ENCODE data around the gene PGA4. TPM values are rescaled to one million over a fixed set of nuclear protein-coding genes. Genes with fewer than 3 reads are reported as not detected.
"Not testable (repeated sequence)": the region's sequence is repeated elsewhere in the genome, so short reads cannot be mapped to it uniquely, and the experiment has no call there.

PGA4 gene
- total RNA-seq (2014; rRNA removed; shearing (Covaris generic)) (3.7 TPM in 1 of 2 replicates, not detected in the other), polyA plus RNA-seq (2016; fragmentation: Nextera tagmentation; extraction: Ambion mirVana) (0.19 and 0.81 TPM in 2 replicates)
- long read RNA-seq, partial matches to known transcripts, result 0 of 1 reads
- long read RNA-seq, other reads (novel, unspliced or antisense), result 0 of 1 reads

DNA sequence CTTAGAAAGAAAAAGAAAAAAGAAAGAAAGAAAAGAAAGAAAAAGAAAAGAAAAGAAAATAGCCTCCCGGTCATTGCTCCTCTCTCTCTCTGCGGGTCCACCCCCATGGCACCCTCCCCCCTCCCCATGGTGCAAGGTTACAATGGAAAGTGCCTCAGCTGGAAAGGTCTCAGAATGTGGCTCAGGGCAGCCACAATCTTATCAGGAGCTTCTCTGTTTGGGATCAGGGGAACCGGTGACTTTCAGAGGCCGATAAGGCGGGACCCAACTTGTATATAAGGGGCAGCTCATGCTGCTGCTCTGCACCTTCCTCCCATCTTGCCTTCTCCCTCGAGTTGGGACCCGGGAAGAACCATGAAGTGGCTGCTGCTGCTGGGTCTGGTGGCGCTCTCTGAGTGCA is at the start of gene PGA4:
Gene PGA4, plus strand, starts transcription at position 301 of the 400 bp plus-strand sequence. Its CDS starts 54 bp downstream, at position 355.
- not testable (repeated sequence) for H4K20me1 ChIP-seq (replicated peaks; ENCODE audit: insufficient read depth); H3K4me3 ChIP-seq; H3K79me2 ChIP-seq (replicated peaks; ENCODE audit: insufficient read depth); H3K36me3 ChIP-seq (ENCODE audit: insufficient read depth); H3K4me1 Mint-ChIP-seq; H3K36me3 Mint-ChIP-seq (ENCODE audit: low read depth); H3K27ac ChIP-seq (ENCODE audit: low read depth); H3F3A ChIP-seq (replicated peaks; ENCODE audit: low read depth); H3K27me3 ChIP-seq (ENCODE audit: insufficient read depth); DNase-seq (ENCODE audit: low spot score); H3K9me2 ChIP-seq (ENCODE audit: insufficient read depth); H2AFZ ChIP-seq; H3K4me1 ChIP-seq (ENCODE audit: insufficient read depth); H3K4me3 Mint-ChIP-seq; H3K9me3 Mint-ChIP-seq; H3K27me3 Mint-ChIP-seq (ENCODE audit: insufficient read depth, low read depth, poor library complexity); H3K4me2 ChIP-seq; H3K27ac Mint-ChIP-seq
- ATAC-seq, result peak; percentile 68

DNA sequence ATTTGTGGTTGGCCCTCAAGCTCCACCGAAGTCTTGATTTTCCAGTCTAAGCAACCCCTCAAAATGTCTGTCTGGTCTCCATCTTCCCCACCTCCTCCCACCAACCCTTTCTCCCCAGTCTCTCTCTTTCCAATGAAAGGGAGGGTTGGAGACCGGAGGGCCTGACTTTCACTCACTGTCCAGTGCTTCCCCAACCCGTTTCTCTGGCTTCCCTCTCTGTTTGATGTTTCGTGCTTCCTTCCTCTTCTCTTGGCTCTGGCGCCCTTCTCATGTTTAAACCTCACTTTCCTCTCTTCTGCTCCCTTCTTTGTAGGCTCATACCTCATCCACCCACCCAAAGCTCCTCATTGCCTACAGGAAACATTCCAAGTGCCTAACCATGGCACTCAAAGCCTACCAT is 49.8 kb upstream of the PGA4 start:
- Histone ChIP-seq H2AFZ (no peak overlapping the region), H3K27ac (ENCODE audit: low read depth) (no peak overlapping the region), H3K27me3 (ENCODE audit: insufficient read depth) (no peaks in the 10 kb centered on the region), H3K79me2 (replicated peaks; ENCODE audit: insufficient read depth) (no peaks in the 10 kb centered on the region), H3K9me2 (ENCODE audit: insufficient read depth) (peaks cover 4% of the 10 kb centered on the region; the same call in 1 of the 2 replicates), H3K4me1 (ENCODE audit: insufficient read depth) (no peaks in the 10 kb centered on the region), H4K20me1 (replicated peaks; ENCODE audit: insufficient read depth) (no peaks in the 10 kb centered on the region), H3K4me2 (no peak overlapping the region), H3F3A (replicated peaks; ENCODE audit: low read depth) (no peaks in the 10 kb centered on the region), H3K36me3 (ENCODE audit: insufficient read depth) (no peaks in the 10 kb centered on the region), H3K4me3 (no peak overlapping the region)
- H3K4me1 Mint-ChIP-seq, result no peaks in the 10 kb centered on the region; the same call in 2 of the 3 replicates
- H3K27me3 Mint-ChIP-seq (ENCODE audit: insufficient read depth, low read depth, poor library complexity), result peaks cover 15% of the 10 kb centered on the region
- no peak for TF ChIP-seq JUNB (IDR thresholded peaks at IDR 0.05; ENCODE audit: unreplicated experiment)
- no peak for TF ChIP-seq POLR2AphosphoS5 (IDR thresholded peaks at IDR 0.05; ENCODE audit: low read depth)
- TF ChIP-seq, protein P1, sequence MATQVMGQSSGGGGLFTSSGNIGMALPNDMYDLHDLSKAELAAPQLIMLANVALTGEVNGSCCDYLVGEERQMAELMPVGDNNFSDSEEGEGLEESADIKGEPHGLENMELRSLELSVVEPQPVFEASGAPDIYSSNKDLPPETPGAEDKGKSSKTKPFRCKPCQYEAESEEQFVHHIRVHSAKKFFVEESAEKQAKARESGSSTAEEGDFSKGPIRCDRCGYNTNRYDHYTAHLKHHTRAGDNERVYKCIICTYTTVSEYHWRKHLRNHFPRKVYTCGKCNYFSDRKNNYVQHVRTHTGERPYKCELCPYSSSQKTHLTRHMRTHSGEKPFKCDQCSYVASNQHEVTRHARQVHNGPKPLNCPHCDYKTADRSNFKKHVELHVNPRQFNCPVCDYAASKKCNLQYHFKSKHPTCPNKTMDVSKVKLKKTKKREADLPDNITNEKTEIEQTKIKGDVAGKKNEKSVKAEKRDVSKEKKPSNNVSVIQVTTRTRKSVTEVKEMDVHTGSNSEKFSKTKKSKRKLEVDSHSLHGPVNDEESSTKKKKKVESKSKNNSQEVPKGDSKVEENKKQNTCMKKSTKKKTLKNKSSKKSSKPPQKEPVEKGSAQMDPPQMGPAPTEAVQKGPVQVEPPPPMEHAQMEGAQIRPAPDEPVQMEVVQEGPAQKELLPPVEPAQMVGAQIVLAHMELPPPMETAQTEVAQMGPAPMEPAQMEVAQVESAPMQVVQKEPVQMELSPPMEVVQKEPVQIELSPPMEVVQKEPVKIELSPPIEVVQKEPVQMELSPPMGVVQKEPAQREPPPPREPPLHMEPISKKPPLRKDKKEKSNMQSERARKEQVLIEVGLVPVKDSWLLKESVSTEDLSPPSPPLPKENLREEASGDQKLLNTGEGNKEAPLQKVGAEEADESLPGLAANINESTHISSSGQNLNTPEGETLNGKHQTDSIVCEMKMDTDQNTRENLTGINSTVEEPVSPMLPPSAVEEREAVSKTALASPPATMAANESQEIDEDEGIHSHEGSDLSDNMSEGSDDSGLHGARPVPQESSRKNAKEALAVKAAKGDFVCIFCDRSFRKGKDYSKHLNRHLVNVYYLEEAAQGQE (IDR thresholded peaks at IDR 0.05; ENCODE audit: unreplicated experiment), result no peak
- TF ChIP-seq CREB1 (CRISPR knock-in tag; IDR thresholded peaks at IDR 0.05; ENCODE audit: low read depth), result no peak
- TF ChIP-seq NANOG (IDR thresholded peaks at IDR 0.05; ENCODE audit: borderline replicate concordance), result no peak
- TF ChIP-seq, protein P2, sequence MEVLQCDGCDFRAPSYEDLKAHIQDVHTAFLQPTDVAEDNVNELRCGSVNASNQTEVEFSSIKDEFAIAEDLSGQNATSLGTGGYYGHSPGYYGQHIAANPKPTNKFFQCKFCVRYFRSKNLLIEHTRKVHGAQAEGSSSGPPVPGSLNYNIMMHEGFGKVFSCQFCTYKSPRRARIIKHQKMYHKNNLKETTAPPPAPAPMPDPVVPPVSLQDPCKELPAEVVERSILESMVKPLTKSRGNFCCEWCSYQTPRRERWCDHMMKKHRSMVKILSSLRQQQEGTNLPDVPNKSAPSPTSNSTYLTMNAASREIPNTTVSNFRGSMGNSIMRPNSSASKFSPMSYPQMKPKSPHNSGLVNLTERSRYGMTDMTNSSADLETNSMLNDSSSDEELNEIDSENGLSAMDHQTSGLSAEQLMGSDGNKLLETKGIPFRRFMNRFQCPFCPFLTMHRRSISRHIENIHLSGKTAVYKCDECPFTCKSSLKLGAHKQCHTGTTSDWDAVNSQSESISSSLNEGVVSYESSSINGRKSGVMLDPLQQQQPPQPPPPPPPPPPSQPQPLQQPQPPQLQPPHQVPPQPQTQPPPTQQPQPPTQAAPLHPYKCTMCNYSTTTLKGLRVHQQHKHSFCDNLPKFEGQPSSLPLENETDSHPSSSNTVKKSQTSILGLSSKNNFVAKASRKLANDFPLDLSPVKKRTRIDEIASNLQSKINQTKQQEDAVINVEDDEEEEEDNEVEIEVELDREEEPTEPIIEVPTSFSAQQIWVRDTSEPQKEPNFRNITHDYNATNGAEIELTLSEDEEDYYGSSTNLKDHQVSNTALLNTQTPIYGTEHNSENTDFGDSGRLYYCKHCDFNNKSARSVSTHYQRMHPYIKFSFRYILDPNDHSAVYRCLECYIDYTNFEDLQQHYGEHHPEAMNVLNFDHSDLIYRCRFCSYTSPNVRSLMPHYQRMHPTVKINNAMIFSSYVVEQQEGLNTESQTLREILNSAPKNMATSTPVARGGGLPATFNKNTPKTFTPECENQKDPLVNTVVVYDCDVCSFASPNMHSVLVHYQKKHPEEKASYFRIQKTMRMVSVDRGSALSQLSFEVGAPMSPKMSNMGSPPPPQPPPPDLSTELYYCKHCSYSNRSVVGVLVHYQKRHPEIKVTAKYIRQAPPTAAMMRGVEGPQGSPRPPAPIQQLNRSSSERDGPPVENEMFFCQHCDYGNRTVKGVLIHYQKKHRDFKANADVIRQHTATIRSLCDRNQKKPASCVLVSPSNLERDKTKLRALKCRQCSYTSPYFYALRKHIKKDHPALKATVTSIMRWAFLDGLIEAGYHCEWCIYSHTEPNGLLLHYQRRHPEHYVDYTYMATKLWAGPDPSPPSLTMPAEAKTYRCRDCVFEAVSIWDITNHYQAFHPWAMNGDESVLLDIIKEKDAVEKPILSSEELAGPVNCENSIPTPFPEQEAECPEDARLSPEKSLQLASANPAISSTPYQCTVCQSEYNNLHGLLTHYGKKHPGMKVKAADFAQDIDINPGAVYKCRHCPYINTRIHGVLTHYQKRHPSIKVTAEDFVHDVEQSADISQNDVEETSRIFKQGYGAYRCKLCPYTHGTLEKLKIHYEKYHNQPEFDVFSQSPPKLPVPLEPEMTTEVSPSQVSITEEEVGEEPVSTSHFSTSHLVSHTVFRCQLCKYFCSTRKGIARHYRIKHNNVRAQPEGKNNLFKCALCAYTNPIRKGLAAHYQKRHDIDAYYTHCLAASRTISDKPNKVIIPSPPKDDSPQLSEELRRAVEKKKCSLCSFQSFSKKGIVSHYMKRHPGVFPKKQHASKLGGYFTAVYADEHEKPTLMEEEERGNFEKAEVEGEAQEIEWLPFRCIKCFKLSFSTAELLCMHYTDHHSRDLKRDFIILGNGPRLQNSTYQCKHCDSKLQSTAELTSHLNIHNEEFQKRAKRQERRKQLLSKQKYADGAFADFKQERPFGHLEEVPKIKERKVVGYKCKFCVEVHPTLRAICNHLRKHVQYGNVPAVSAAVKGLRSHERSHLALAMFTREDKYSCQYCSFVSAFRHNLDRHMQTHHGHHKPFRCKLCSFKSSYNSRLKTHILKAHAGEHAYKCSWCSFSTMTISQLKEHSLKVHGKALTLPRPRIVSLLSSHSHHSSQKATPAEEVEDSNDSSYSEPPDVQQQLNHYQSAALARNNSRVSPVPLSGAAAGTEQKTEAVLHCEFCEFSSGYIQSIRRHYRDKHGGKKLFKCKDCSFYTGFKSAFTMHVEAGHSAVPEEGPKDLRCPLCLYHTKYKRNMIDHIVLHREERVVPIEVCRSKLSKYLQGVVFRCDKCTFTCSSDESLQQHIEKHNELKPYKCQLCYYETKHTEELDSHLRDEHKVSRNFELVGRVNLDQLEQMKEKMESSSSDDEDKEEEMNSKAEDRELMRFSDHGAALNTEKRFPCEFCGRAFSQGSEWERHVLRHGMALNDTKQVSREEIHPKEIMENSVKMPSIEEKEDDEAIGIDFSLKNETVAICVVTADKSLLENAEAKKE (CRISPR knock-in tag; IDR thresholded peaks at IDR 0.05), result no peak
- TF ChIP-seq STAT1 (IDR thresholded peaks at IDR 0.05; ENCODE audit: unreplicated experiment), result no peak
- no peak for TF ChIP-seq ZNF114 (CRISPR knock-in tag; IDR thresholded peaks at IDR 0.05)
- TF ChIP-seq ZNF331 (CRISPR knock-in tag; IDR thresholded peaks at IDR 0.05; ENCODE audit: low read depth), result no peak
- no peak overlapping the region for H3K27ac Mint-ChIP-seq
- H3K36me3 Mint-ChIP-seq (ENCODE audit: low read depth), result no peaks in the 10 kb centered on the region; the same call in 2 of the 3 replicates
- no peak overlapping the region for H3K4me3 Mint-ChIP-seq
- no peak for ATAC-seq
- peaks cover 6% of the 10 kb centered on the region for H3K9me3 Mint-ChIP-seq
- DNase-seq (ENCODE audit: low spot score), result no peak

Data from GM23338 (cell line).